GM18505 (cell line): ENCODE results near the gene HAUS5.
"Not testable (repeated sequence)": the region's sequence is repeated elsewhere in the genome, so short reads cannot be mapped to it uniquely, and the experiment has no call there.

Experiments
- ATAC-seq: cut with Tn5 transposase; IDR thresholded peaks from one replicate; pipeline ENCODE4 v1.9.1; 2021; ENCODE audit not compliant: unreplicated experiment
- POLR2A ChIP-seq: IDR thresholded peaks from 4 replicates; pipeline ENCODE4 v1.6.1; 2011; ENCODE audit warnings: borderline replicate concordance; ENCODE audit not compliant: insufficient read depth, insufficient read length; ENCODE audit errors: extremely low read depth

HAUS5 gene

GRCh38 chr19:35590875-35591274 lies 21.7 kb upstream of the HAUS5 start:
- no peak for ATAC-seq
- TF ChIP-seq POLR2A = no peak

- TF ChIP-seq POLR2A = no peak
Observed at GRCh38 chr19:35592226-35592625, 20.3 kb upstream of the HAUS5 start.

DNA sequence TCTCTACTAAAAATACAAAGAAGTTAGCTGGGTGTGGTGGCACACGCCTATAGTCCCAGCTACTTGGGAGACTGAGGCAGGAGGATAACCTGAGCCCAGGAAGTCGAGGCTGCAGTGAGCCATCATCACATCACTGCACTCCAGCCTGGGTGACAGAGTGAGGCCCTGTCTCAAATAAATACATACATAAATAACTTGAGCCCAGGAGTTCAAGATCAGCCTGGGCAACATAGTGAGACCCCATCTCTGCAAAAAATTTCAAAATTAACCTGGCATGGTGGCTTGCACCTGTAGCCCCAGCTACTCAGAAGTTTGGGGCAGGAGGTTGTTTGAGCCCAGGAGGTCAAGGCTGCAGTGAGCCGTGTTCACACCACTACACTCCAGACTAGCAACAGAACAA lies 17.5 kb upstream of the HAUS5 start:
- not testable (repeated sequence) for ATAC-seq

More at GRCh38 chr19:35592226-35592625, 20.3 kb upstream of the HAUS5 start:
- no peak for ATAC-seq

- no peak for TF ChIP-seq POLR2A
- no peak for ATAC-seq
Observed at GRCh38 chr19:35595928-35596327, 16.6 kb upstream of the HAUS5 start.

GRCh38 chr19:35596366-35596999 lies 16.1 kb upstream of the HAUS5 start:
- ATAC-seq = peak; percentile 61
- TF ChIP-seq POLR2A = no peak

GRCh38 chr19:35601971-35602370 lies 10.6 kb upstream of the HAUS5 start:
- TF ChIP-seq POLR2A = no peak

DNA sequence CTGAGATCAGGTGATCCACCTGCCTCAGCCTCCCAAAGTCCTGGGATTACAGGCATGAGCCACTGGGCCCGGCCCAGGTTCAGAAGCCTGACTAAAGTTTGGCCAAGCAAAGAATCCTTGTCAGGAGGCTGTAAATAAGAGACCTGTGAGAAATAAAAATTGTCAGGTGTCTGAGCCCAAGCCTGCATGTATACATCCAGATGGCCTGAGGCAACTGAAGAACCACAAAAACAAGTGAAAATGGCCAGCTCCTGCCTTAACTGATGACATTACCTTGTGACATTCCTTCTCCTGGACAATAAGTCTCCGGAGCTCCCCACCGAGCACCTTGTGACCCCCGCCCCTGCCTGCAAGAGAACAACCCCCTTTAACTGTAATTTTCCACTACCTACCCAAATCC lies 8.1 kb upstream of the HAUS5 start:
- not testable (repeated sequence) for ATAC-seq

More at GRCh38 chr19:35601971-35602370, 10.6 kb upstream of the HAUS5 start:
- no peak for ATAC-seq

DNA sequence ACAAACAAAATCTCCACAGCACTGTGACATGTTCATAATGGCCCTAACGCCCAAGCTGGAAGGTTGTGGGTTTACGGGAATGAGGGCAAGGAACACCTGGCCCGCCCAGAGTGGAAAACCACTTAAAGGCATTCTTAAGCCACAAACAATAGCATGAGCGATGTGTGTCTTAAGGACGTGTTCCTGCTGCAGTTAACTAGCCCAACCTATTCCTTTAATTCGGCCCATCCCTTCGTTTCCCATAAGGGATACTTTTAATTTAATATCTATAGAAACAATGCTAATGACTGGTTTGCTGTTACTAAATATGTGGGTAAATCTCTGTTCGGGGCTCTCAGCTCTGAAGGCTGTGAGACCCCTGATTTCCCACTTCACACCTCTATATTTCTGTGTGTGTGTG lies 5.4 kb upstream of the HAUS5 start:
- ATAC-seq = not testable (repeated sequence)

DNA sequence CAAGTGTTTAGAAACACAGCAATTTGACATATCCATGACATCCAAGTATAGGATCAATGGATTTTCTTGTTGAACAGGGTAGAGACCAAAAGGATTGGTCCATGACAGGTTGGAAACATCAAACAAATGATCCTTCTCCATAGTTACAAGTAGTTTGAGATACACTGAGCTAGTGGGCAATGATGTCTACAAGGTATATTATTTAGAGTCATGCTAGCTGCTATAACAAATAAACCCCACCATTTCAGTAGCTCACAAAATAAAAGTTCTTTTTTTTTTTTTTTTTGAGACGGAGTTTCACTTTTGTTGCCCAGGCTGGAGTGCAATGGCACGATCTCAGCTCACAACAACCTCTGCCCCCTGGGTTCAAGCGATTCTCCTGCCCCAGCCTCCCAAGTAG lies 4.9 kb upstream of the HAUS5 start:
- ATAC-seq = no peak
- no peak for TF ChIP-seq POLR2A

DNA sequence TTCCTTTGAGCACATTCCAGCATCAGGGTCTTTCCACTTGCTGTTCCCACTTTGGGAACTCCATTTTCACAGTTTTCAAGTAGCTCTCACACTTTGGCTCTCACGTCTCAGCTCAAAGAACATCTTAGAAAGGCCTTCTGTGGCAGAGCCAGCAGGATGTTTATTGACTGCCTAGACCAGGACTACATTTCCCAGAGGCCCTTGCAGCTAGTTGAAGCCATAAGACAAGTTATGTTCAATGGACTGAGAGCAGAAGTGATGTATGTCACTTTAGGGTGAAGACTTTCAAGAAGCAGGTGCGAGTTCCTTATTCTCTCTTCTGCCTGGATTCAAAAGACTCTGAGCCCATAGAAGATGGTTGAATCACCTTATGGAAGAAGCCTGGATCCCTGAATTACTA lies 4.3 kb upstream of the HAUS5 start:
- ATAC-seq = no peak
- no peak for TF ChIP-seq POLR2A

GRCh38 chr19:35609851-35610353 lies 2.6 kb upstream of the HAUS5 start:
- no peak for ATAC-seq
- TF ChIP-seq POLR2A = peak; percentile 33

DNA sequence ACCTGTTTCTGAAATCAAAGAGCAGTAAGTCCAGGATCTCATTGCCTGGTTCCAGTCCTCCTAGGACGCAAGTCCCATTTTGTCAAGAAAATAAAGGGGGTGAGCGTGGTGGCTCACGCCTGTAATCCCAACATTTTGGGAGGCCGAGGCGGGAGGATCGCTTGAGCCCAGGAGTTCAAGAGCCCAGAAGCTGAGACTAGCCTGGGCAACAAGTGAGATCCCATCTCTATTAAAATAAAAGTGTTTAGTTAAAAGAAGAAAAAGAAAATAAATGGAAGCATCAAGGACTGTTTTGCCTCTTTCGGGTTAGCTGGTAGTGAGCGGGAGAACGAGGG lies 344 bp upstream of the HAUS5 start:
- no peak for TF ChIP-seq POLR2A
- ATAC-seq = no peak

DNA sequence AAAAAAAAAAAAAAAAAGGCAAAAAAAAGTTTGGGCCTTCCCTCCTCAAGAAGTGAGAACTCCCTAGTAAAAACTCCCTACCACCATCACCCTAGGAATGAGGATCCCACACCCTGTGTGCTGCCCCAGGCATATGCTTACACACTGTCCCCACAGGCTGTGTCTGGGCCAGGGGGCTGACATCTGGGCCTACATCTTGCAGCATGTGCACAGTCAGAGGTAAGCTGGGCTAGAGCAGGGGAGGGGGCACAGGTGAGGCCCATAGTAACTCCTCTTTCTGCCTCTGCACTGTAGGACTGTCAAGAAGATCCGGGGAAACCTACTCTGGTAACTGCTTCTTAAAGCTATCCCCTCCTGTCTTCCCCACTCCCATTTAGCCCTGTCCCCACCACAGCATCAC lies 1.0 kb downstream of the HAUS5 start:
- ATAC-seq = no peak
- TF ChIP-seq POLR2A = no peak

- TF ChIP-seq POLR2A = no peak
- no peak for ATAC-seq
Observed at GRCh38 chr19:35615036-35615435, 2.5 kb downstream of the HAUS5 start.

DNA sequence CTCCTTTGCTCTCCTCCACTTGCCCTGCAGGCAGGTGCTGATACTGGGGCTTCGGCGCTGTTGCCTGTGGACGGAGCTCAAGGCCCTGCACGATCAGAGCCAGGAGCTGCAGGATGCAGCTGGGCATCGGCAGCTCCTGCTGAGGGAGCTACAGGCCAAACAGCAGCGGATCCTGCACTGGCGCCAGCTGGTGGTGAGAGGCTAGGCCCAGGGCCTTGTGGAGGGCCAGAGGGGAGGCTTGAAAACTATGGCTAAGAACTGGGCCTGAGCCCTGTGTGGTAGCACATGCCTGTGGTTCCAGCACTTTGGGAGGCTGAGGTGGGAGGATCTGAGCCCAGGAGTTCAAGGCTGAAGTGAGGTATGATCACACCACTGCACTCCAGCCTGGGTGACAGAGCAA lies 6.3 kb downstream of the HAUS5 start:
- ATAC-seq = no peak
- no peak for TF ChIP-seq POLR2A

- no peak for TF ChIP-seq POLR2A
Observed at GRCh38 chr19:35619290-35619923, 6.9 kb downstream of the HAUS5 start.

DNA sequence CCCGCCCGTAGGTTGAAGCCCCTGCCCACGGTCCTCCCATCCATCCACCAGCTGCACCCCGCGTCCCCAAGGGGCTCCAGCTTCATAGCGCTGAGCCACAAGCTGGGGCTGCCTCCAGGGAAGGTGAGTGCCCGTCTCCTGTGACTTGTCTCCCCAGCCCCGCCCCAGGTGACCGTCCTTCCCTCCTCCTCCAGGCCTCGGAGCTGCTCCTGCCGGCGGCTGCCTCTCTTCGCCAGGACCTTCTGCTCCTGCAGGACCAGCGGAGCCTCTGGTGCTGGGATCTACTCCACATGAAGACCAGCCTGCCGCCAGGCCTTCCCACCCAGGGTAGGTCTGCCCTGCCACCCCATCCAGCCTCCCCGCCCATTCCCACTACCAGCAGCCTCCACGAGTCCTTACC lies 7.5 kb downstream of the HAUS5 start:
- no peak for ATAC-seq

More at GRCh38 chr19:35619290-35619923, 6.9 kb downstream of the HAUS5 start:
- no peak for ATAC-seq

More for the DNA sequence above, 7.5 kb downstream of the HAUS5 start:
- no peak for TF ChIP-seq POLR2A
